ENCODE data around the gene ZBTB8OS. TPM values are rescaled to one million over a fixed set of nuclear protein-coding genes. Genes with fewer than 3 reads are reported as not detected.

ZBTB8OS gene
- total and polyA plus RNA-seq, 4 donors, result 12.3 to 33.8 (median 16.7) TPM

GRCh38 chr1:32606565-32607371 lies 43.6 kb downstream of the ZBTB8OS start:
- Histone ChIP-seq H3K27me3 (ENCODE audit: control insufficient read depth in 4 of 4, insufficient read depth in 4 of 4, low read length in 3 of 4) (no peaks in the 10 kb centered on the region), H3K4me3 (ENCODE audit: low read depth in 1 of 3, low read length in 3 of 3) (no peak overlapping the region), H3K9ac (ENCODE audit: low read depth in 1 of 2, low read length in 2 of 2) (no peak overlapping the region), H3K9me3 (ENCODE audit: control insufficient read depth in 4 of 4, low read length in 3 of 4) (no peaks in the 10 kb centered on the region), H3K4me1 (ENCODE audit: control insufficient read depth in 4 of 4, insufficient read depth in 4 of 4, low read length in 3 of 4) (no peaks in the 10 kb centered on the region), H3K27ac (ENCODE audit: low read depth in 1 of 2, low read length in 2 of 2) (no peak overlapping the region), H3K36me3 (ENCODE audit: control insufficient read depth in 4 of 4, insufficient read depth in 3 of 4, low read depth in 1 of 4, low read length in 3 of 4) (peaks cover 0 to 2% (median 0%) of the 10 kb centered on the region in 4 donors)
- no peak for DNase-seq (ENCODE audit: low spot score)
- WGBS, result 93% methylated on average over 11 of the region's 11 CpGs
- TF ChIP-seq EGR1 (IDR thresholded peaks at IDR 0.05; ENCODE audit: low read depth in 2 of 2) (no peak), FOXA2 (IDR thresholded peaks at IDR 0.05) (no peak), SP1 (IDR thresholded peaks at IDR 0.05) (no peak), CTCF (IDR thresholded peaks at IDR 0.05; ENCODE audit: low read depth, low read length, missing input control) (no peak)

- Histone ChIP-seq H3K9me3 (ENCODE audit: control insufficient read depth in 4 of 4, low read length in 3 of 4) (no peaks in the 10 kb centered on the region), H3K36me3 (ENCODE audit: control insufficient read depth in 4 of 4, insufficient read depth in 3 of 4, low read depth in 1 of 4, low read length in 3 of 4) (peaks cover 0 to 2% (median 0%) of the 10 kb centered on the region in 4 donors), H3K9ac (ENCODE audit: low read depth in 1 of 2, low read length in 2 of 2) (no peak overlapping the region), H3K27me3 (ENCODE audit: control insufficient read depth in 4 of 4, insufficient read depth in 4 of 4, low read length in 3 of 4) (no peaks in the 10 kb centered on the region), H3K27ac (ENCODE audit: low read depth in 1 of 2, low read length in 2 of 2) (no peak overlapping the region), H3K4me1 (ENCODE audit: control insufficient read depth in 4 of 4, insufficient read depth in 4 of 4, low read length in 3 of 4) (no peaks in the 10 kb centered on the region), H3K4me3 (ENCODE audit: low read depth in 1 of 3, low read length in 3 of 3) (no peak overlapping the region)
- no peak for DNase-seq (ENCODE audit: low spot score)
- WGBS, result 96% methylated on average over 17 of the region's 17 CpGs
- TF ChIP-seq NR2F2 (IDR thresholded peaks at IDR 0.05) (no peak), FOXA1 (IDR thresholded peaks at IDR 0.05) (no peak), YY1 (IDR thresholded peaks at IDR 0.05) (no peak), HNF4A (conservative IDR thresholded peaks at IDR 0.05) (no peak), SP1 (IDR thresholded peaks at IDR 0.05) (no peak), FOXA2 (IDR thresholded peaks at IDR 0.05) (no peak), HNF4G (IDR thresholded peaks at IDR 0.05) (no peak), REST (IDR thresholded peaks at IDR 0.05) (no peak), TAF1 (conservative IDR thresholded peaks at IDR 0.05) (no peak), ZBTB33 (IDR thresholded peaks at IDR 0.05) (no peak), CTCF (IDR thresholded peaks at IDR 0.05; ENCODE audit: low read depth, low read length, missing input control) (no peak)
- TF ChIP-seq, protein P1, sequence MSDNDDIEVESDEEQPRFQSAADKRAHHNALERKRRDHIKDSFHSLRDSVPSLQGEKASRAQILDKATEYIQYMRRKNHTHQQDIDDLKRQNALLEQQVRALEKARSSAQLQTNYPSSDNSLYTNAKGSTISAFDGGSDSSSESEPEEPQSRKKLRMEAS (IDR thresholded peaks at IDR 0.05), result no peak
These were observed 44.5 kb downstream of the ZBTB8OS start for GRCh38 chr1:32605711-32606424.
